Chondrocyte (in vitro differentiated cells): ENCODE measurements around the gene P2RY4. TPM values are rescaled to one million over a fixed set of nuclear protein-coding genes. Genes with fewer than 3 reads are reported as not detected.

ENCODE experiments used
- DNase-seq: peaks from one replicate; pipeline ENCODE4 v3.0.0; 2021; ENCODE audit warnings: mixed read lengths, low spot score
- H3K27ac Mint-ChIP-seq: one replicate; pipeline ENCODE4 v1.8.0; 2021; ENCODE audit warnings: mild to moderate bottlenecking, moderate library complexity, mixed read lengths; ENCODE audit not compliant: unreplicated experiment
- H3K27me3 Mint-ChIP-seq: 2 replicates; pipeline ENCODE4 v1.8.0; 2021; ENCODE audit warnings: low read depth, mixed read lengths
- H3K36me3 Mint-ChIP-seq: 2 replicates; pipeline ENCODE4 v1.8.0; 2021; ENCODE audit warnings: low read depth, mixed read lengths
- H3K4me1 Mint-ChIP-seq: 2 replicates; pipeline ENCODE4 v1.8.0; 2021; ENCODE audit warnings: low read depth, mild to moderate bottlenecking, mixed read lengths
- H3K4me3 Mint-ChIP-seq: one replicate; pipeline ENCODE4 v1.8.0; 2021; ENCODE audit warnings: mild to moderate bottlenecking, moderate library complexity, mixed read lengths; ENCODE audit not compliant: unreplicated experiment
- H3K9me3 Mint-ChIP-seq: 2 replicates; pipeline ENCODE4 v1.8.0; 2021; ENCODE audit warnings: low read depth, mixed read lengths
- CTCF ChIP-seq: fragments of 200-600 bp; sonication (generic); IDR thresholded peaks from 2 replicates; pipeline ENCODE4 v1.5.0; 2021; ENCODE audit warnings: antibody characterized with exemption, mild to moderate bottlenecking, moderate library complexity
- total RNA-seq: library from RNA; stranded (reverse); gene quantifications from 3 replicates; pipeline ENCODE4 v1.2.1, GENCODE V29; 2021

P2RY4 gene
- total RNA-seq, 1 donor from 2014 or later = not detected

- Mint-ChIP-seq H3K27ac (no peak overlapping the region), H3K27me3 (no peaks in the 10 kb centered on the region), H3K4me1 (no peaks in the 10 kb centered on the region), H3K9me3 (peaks cover 6% of the 10 kb centered on the region), H3K36me3 (no peaks in the 10 kb centered on the region), H3K4me3 (no peak overlapping the region)
- no peak for DNase-seq
- no peak for TF ChIP-seq CTCF
Observed at GRCh38 chrX:70241501-70241900, 18.5 kb downstream of the P2RY4 start.

GRCh38 chrX:70240751-70241150 lies 19.3 kb downstream of the P2RY4 start:
- no peaks in the 10 kb centered on the region for H3K27me3 Mint-ChIP-seq
- H3K9me3 Mint-ChIP-seq = peaks cover 6% of the 10 kb centered on the region
- no peak overlapping the region for H3K4me3 Mint-ChIP-seq
- H3K36me3 Mint-ChIP-seq = no peaks in the 10 kb centered on the region
- no peak for TF ChIP-seq CTCF
- H3K4me1 Mint-ChIP-seq = no peaks in the 10 kb centered on the region
- H3K27ac Mint-ChIP-seq = no peak overlapping the region
- DNase-seq = no peak

DNA sequence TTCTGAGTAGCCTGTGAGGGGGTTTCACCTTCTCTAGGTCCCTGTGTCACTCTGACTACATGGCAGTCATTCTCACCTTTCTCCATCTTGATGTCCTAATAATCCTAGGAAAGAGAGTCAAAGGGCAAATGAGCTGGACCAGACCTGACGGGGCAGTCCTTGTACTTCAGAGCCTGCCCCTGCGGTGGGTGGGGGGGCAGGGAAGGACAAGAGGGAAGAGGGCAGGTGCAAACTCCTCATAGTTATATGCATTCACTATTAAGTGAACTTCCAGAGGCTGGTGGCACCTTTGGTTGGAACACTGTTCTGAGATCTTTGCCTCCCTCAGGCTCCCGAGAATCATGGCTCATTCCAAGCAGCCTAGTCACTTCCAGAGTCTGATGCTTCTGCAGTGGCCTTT lies 25.6 kb downstream of the P2RY4 start, which contains the start of gene AWAT1:
Gene AWAT1, plus strand, starts transcription at position 301 of the 400 bp plus-strand sequence. Its CDS starts 41 bp downstream, at position 342.
- H3K27ac Mint-ChIP-seq = no peak within 1 kb of the TSS
- no peak for TF ChIP-seq CTCF

DNA sequence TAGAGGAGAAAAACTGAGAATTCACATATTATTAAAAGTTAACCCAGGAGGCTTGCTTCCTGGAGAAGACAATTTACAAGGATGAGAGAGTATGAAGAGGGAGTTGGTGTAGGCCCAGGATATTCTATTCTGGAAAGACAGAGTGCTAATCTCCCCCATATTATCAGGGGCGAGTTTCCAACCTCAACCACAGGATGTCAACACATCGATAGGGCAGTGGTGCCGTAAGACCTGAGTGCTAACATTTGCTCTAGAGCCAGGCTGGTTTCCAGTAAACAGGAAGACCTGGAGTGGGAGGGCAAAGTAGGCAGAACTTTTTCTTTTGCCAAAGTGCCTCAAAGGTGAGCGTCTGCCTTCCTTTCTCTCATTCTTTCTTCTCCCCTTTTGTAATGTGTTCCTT lies 28.3 kb downstream of the P2RY4 start:
- no peak for TF ChIP-seq CTCF
- peaks cover 2% of the 10 kb centered on the region for H3K36me3 Mint-ChIP-seq
- no peaks in the 10 kb centered on the region for H3K4me1 Mint-ChIP-seq

More for the DNA sequence above, 25.6 kb downstream of the P2RY4 start, which contains the start of gene AWAT1:
- no peak for DNase-seq
- Mint-ChIP-seq H3K4me1 (no peaks in the 10 kb centered on the region), H3K27me3 (peaks cover 5% of the 10 kb centered on the region), H3K9me3 (peaks cover 5% of the 10 kb centered on the region), H3K36me3 (peaks cover 2% of the 10 kb centered on the region), H3K4me3 (no peak within 1 kb of the TSS)

DNA sequence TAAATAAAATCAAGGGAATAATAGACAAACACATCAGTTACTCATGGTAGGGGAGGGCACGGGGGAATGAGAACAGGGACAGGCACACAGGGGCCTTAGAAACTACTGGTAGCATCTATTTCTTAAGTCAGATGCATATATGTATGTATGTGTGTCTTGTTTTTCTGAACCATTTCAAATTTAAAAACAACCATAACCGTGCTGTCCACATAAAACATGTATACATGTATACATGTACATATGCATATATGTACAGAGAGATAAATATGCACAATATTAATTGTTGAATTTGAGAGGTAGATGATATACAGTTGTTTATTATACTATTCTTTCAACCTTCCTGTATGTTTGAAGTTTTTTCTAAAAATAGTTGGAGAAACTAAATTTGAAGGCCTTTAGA lies 33.3 kb downstream of the P2RY4 start:
- H3K27ac Mint-ChIP-seq = no peak overlapping the region
- no peaks in the 10 kb centered on the region for H3K36me3 Mint-ChIP-seq
- no peaks in the 10 kb centered on the region for H3K9me3 Mint-ChIP-seq
- no peak for TF ChIP-seq CTCF
- H3K4me1 Mint-ChIP-seq = no peaks in the 10 kb centered on the region
- no peak overlapping the region for H3K4me3 Mint-ChIP-seq
- no peaks in the 10 kb centered on the region for H3K27me3 Mint-ChIP-seq
- DNase-seq = no peak

More for the DNA sequence above, 28.3 kb downstream of the P2RY4 start:
- H3K27me3 Mint-ChIP-seq = peaks cover 5% of the 10 kb centered on the region
- H3K4me3 Mint-ChIP-seq = no peak overlapping the region
- no peak overlapping the region for H3K27ac Mint-ChIP-seq
- no peak for DNase-seq
- peaks cover 5% of the 10 kb centered on the region for H3K9me3 Mint-ChIP-seq
